Endothelial cell of umbilical vein (primary cell): ENCODE measurements around the gene RBM18.

ENCODE experiments used
- CTCF ChIP-seq, 2 donors: IDR thresholded peaks; 1 replicate in 1 of 2; 2 replicates in 1 of 2; pipeline ENCODE4 v1.5.1; 2011; ENCODE audit warnings: low read length in 2 of 2, mild to moderate bottlenecking in 2 of 2, moderate library complexity in 2 of 2, control low read depth in 1 of 2, inconsistent platforms in 1 of 2, low read depth in 1 of 2; ENCODE audit not compliant: insufficient read depth in 1 of 2; ENCODE audit errors: extremely low read depth in 1 of 2
- FOS ChIP-seq: IDR thresholded peaks from 2 replicates; pipeline ENCODE4 v1.6.1; 2011; ENCODE audit warnings: mild to moderate bottlenecking, low read length, moderate library complexity, borderline replicate concordance; ENCODE audit not compliant: insufficient read depth
- GATA2 ChIP-seq: IDR thresholded peaks from 2 replicates; pipeline ENCODE4 v1.7.0; 2011; ENCODE audit warnings: low read depth, mild to moderate bottlenecking, moderate library complexity, mixed read lengths, low read length; ENCODE audit not compliant: insufficient read length, insufficient read depth
- POLR2A ChIP-seq: IDR thresholded peaks from 2 replicates; pipeline ENCODE4 v1.6.1; 2012; ENCODE audit warnings: low read depth, mild to moderate bottlenecking, control low read depth, low read length

GRCh38 chr9:122309861-122310260, 45.2 kb upstream of the RBM18 start:
- TF ChIP-seq CTCF (IDR thresholded peaks at IDR 0.05; ENCODE audit: extremely low read depth in 1 of 2, insufficient read depth in 1 of 2, low read depth in 1 of 2, low read length in 2 of 2) = no peak
- no peak for TF ChIP-seq POLR2A
- no peak for TF ChIP-seq FOS
- TF ChIP-seq GATA2 = no peak
